HUES48 (cell line): ENCODE data around the gene SCN3B.

Experiments
- H3K27ac ChIP-seq: one replicate; pipeline ENCODE4 v1.7.0; 2013; ENCODE audit warnings: low read depth, low read length, inconsistent platforms
- H3K27me3 ChIP-seq: 2 replicates; pipeline ENCODE4 v1.6.1; 2013; ENCODE audit warnings: mild to moderate bottlenecking, low read length; ENCODE audit not compliant: control insufficient read depth, insufficient read depth
- H3K36me3 ChIP-seq: 2 replicates; pipeline ENCODE4 v1.6.1; 2013; ENCODE audit warnings: low read length; ENCODE audit not compliant: control insufficient read depth, insufficient read depth
- H3K4me1 ChIP-seq: 2 replicates; pipeline ENCODE4 v1.6.1; 2013; ENCODE audit warnings: mild to moderate bottlenecking, low read length; ENCODE audit not compliant: control insufficient read depth, insufficient read depth
- H3K4me3 ChIP-seq: 2 replicates; pipeline ENCODE4 v1.5.1; 2013; ENCODE audit warnings: mild to moderate bottlenecking, low read depth, low read length
- H3K9ac ChIP-seq: 2 replicates; pipeline ENCODE4 v1.6.1; 2013; ENCODE audit warnings: mild to moderate bottlenecking, low read depth, low read length, moderate library complexity
- H3K9me3 ChIP-seq: 2 replicates; pipeline ENCODE4 v1.6.1; 2013; ENCODE audit warnings: low read length; ENCODE audit not compliant: control insufficient read depth, insufficient read depth

Gene SCN3B

GRCh38 chr11:123585706-123586105 lies 68.7 kb downstream of the SCN3B start:
- Histone ChIP-seq H3K4me1 (no peaks in the 10 kb centered on the region; the same call in none of the 2 replicates), H3K4me3 (no peak overlapping the region), H3K9me3 (no peaks in the 10 kb centered on the region), H3K9ac (no peak overlapping the region), H3K36me3 (peaks cover 8% of the 10 kb centered on the region; the same call in 1 of the 2 replicates), H3K27ac (no peak overlapping the region), H3K27me3 (no peaks in the 10 kb centered on the region)

DNA sequence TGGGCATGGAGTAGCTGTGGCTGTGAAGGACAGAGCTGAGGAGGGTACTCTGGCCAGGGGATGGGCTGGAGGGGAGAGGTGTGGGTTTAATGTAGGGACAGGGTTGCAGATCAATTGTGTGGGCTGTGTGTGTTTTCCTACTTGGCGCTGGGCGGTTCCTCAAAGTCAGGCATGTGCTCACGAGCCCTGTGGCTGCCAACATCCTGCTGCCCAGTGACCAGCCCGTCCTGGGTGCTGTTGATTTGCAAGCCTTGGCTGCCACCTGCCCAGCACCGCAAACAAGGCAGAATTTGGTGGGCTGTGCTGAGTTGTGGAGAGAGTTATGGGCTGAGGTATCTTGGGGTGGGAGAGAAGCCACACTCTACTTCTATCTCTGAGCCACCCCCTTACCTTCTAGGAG lies 69.2 kb downstream of the SCN3B start:
- Histone ChIP-seq H3K27me3 (no peaks in the 10 kb centered on the region), H3K9ac (no peak overlapping the region), H3K27ac (no peak overlapping the region), H3K36me3 (peaks cover 8% of the 10 kb centered on the region; the same call in 1 of the 2 replicates), H3K9me3 (no peaks in the 10 kb centered on the region), H3K4me1 (no peaks in the 10 kb centered on the region; the same call in none of the 2 replicates), H3K4me3 (no peak overlapping the region)

DNA sequence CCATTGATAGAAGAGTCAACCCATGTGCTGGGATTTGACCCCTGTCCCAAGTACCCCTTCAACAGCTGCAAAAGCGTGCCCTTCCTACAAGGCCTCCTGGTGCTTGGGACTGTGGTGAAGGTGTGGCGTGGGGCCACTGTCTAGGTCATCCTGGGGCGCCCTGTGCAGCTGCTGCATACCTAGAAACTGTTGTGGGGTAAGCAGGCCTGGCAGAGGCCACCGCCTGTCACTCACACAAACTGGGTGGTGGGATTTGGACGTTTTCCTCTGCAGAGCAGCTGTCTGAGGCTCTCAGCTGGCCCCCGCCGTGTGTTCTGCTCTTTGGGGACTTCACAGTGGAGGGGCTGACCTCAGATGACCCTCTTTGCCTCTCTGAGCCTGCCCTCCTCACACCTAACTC lies 69.7 kb downstream of the SCN3B start:
- no peak overlapping the region for H3K4me3 ChIP-seq
- peaks cover 8% of the 10 kb centered on the region; the same call in 1 of the 2 replicates for H3K36me3 ChIP-seq
- no peaks in the 10 kb centered on the region; the same call in none of the 2 replicates for H3K4me1 ChIP-seq
- no peak overlapping the region for H3K9ac ChIP-seq
- H3K9me3 ChIP-seq: no peaks in the 10 kb centered on the region
- no peak overlapping the region for H3K27ac ChIP-seq
- H3K27me3 ChIP-seq: no peaks in the 10 kb centered on the region

DNA sequence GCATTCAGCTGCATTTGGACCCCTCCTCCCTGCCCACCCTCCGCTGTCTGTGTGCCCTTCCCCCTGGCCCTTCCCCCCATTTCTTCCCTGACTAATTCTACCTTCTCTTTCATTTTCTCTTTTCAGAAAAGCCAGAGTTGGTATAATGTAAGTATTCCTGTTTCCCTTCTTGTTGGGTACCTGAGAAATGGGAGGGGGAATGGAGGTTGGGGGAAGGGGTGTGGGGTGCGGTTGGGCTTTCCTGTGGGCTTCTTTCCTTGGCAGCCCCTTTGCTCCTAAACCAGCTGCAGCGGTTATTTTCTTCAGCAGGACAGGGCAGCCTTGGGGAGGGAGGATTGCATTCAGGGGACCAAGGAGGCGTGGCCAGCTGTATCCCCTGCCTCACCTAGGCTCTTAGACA lies 70.2 kb downstream of the SCN3B start:
- Histone ChIP-seq H3K4me1 (no peaks in the 10 kb centered on the region; the same call in none of the 2 replicates), H3K9ac (no peak overlapping the region), H3K27me3 (no peaks in the 10 kb centered on the region), H3K27ac (no peak overlapping the region), H3K36me3 (peaks cover 8% of the 10 kb centered on the region; the same call in 1 of the 2 replicates), H3K9me3 (no peaks in the 10 kb centered on the region), H3K4me3 (no peak overlapping the region)

DNA sequence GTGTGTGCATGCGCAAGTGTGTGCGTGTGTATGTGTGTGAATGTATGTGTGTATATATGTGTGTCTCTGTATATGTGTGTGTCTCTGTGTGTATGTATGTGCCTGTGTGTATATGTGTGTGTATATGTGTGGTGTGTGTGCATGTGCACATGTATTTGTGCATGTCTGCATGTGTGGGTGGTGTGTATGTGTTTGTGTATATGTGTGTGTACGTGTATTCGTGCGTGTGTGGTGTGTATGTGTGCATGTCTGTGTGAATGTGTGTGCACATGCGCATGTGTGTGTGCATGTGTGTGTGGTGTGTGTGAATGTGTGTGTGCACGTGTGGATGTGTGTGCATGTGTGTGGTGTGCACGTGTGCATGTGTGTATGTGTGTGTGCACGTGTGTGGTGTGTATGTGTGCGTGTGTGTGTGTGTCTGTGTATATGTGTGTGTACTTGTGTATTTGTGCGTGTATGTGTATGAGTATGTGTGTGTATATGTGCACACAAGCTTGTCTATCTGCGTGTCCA lies 71.4 kb downstream of the SCN3B start:
- Histone ChIP-seq H3K27ac (no peak overlapping the region), H3K9ac (no peak overlapping the region), H3K36me3 (no peaks in the 10 kb centered on the region), H3K4me1 (no peaks in the 10 kb centered on the region; the same call in none of the 2 replicates), H3K9me3 (no peaks in the 10 kb centered on the region), H3K27me3 (no peaks in the 10 kb centered on the region), H3K4me3 (no peak overlapping the region)

- Histone ChIP-seq H3K27me3 (no peaks in the 10 kb centered on the region), H3K36me3 (no peaks in the 10 kb centered on the region), H3K27ac (no peak overlapping the region), H3K9ac (no peak overlapping the region), H3K9me3 (no peaks in the 10 kb centered on the region), H3K4me3 (no peak overlapping the region), H3K4me1 (no peaks in the 10 kb centered on the region; the same call in none of the 2 replicates)
These were observed 72.6 kb downstream of the SCN3B start for GRCh38 chr11:123581651-123582399.

DNA sequence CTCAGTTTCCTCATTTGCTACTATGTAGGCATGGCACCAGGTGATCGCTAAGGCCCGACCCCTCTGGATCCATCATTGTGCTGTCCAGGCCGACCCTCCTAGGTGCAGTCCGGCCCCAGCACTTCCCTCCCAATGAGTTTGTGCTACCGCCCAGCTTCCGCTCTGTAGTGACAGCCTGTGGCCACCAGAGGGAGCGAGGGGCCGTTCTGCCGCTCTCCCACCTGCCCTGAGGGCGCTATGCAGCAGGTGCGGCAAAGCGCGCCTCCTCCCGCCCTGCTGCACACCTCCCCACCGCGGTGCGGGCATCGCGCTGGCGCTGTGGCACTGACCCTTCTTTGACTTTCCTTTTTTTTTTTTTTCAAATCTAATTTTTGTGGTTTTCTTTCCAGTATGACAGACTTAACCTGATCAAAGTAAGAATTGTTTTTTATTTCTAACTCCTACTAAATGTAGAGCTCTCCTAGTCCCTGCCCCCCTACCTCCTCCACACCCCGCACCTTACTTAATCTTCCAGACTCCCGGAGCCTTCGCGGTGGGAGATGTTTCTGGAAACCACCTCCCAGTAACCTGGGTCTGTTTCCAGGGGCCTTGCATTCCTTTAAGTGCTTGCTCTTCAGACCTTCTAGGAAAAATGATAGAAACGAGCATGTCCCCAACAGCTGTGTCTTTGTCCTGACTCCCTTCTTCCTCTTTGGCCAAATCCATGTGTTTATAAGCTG lies 73.7 kb downstream of the SCN3B start:
- no peaks in the 10 kb centered on the region for H3K36me3 ChIP-seq
- no peak overlapping the region for H3K27ac ChIP-seq
- H3K4me3 ChIP-seq: no peak overlapping the region
- no peak overlapping the region for H3K9ac ChIP-seq
- H3K4me1 ChIP-seq: no peaks in the 10 kb centered on the region; the same call in none of the 2 replicates
- no peaks in the 10 kb centered on the region for H3K9me3 ChIP-seq
- H3K27me3 ChIP-seq: no peaks in the 10 kb centered on the region

GRCh38 chr11:123580137-123580536 lies 74.3 kb downstream of the SCN3B start:
- Histone ChIP-seq H3K4me1 (no peaks in the 10 kb centered on the region; the same call in 1 of the 2 replicates), H3K9me3 (no peaks in the 10 kb centered on the region), H3K4me3 (no peak overlapping the region), H3K27ac (no peak overlapping the region), H3K9ac (no peak overlapping the region), H3K27me3 (no peaks in the 10 kb centered on the region), H3K36me3 (no peaks in the 10 kb centered on the region)

DNA sequence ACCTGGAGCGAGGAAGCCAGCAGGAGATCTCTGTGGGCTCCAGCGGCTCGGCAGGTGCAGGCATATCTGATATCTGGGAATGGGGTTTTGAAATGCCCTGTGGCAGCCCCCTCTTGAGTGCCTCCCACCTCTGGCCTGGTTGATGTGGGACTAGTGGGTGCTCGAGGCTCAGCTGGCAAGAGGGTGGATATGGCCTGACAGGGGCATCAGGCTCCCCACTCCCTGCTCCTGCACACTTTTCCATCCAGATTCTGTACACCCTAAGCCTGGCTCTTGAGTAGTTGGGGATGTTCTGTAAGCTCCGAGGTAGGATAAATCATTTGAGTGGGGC lies 75.0 kb downstream of the SCN3B start:
- H3K27me3 ChIP-seq: no peaks in the 10 kb centered on the region
- H3K9ac ChIP-seq: no peak overlapping the region
- H3K4me3 ChIP-seq: no peak overlapping the region
- no peaks in the 10 kb centered on the region for H3K9me3 ChIP-seq
- no peaks in the 10 kb centered on the region for H3K36me3 ChIP-seq
- no peaks in the 10 kb centered on the region; the same call in 1 of the 2 replicates for H3K4me1 ChIP-seq
- H3K27ac ChIP-seq: no peak overlapping the region
